ENCODE measurements around the gene BLTP3B. TPM values are rescaled to one million over a fixed set of nuclear protein-coding genes. Genes with fewer than 3 reads are reported as not detected.

BLTP3B gene
- total RNA-seq, 4 donors from 2014 or later: 37.7 to 49.1 (median 43.2) TPM

DNA sequence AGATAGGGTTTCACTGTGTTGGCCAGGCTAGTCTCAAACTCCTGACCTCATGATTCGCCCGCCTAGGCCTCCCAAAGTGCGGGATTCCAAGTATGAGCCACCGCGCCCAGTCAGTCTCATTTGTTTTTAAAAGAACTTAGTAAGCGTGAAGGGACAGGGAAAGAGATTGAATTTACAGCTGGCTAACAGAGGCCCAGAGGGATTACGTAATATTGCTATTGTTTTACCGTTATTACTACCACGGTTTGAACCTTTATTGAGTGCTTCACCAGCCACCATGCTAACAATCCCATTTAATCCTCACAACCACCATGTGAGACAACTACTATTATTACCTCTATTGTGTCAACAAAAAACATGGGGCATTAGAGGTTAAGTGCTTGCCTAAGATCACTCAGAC lies 26.7 kb upstream of the BLTP3B start:
- intact Hi-C loops (cut with DNase I): no loop called here
- Histone ChIP-seq H3K27me3 (no peaks in the 10 kb centered on the region), H3K4me3 (no peak overlapping the region), H3K36me3 (peaks cover 0 to 5% (median 0%) of the 10 kb centered on the region in 4 donors), H3K9me3 (no peaks in the 10 kb centered on the region), H3K27ac (replicated peaks in 1 of 4) (no peak overlapping the region), H3K4me1 (peaks cover 3 to 21% (median 15%) of the 10 kb centered on the region in 4 donors)
- WGBS: 97% methylated on average over 9 of the region's 9 CpGs
- DNase-seq (ENCODE audit: extremely low spot score): no peak
- TF ChIP-seq POLR2AphosphoS5 (IDR thresholded peaks at IDR 0.05): no peak
- no peak for TF ChIP-seq EP300 (IDR thresholded peaks at IDR 0.05)
- TF ChIP-seq, protein P1, sequence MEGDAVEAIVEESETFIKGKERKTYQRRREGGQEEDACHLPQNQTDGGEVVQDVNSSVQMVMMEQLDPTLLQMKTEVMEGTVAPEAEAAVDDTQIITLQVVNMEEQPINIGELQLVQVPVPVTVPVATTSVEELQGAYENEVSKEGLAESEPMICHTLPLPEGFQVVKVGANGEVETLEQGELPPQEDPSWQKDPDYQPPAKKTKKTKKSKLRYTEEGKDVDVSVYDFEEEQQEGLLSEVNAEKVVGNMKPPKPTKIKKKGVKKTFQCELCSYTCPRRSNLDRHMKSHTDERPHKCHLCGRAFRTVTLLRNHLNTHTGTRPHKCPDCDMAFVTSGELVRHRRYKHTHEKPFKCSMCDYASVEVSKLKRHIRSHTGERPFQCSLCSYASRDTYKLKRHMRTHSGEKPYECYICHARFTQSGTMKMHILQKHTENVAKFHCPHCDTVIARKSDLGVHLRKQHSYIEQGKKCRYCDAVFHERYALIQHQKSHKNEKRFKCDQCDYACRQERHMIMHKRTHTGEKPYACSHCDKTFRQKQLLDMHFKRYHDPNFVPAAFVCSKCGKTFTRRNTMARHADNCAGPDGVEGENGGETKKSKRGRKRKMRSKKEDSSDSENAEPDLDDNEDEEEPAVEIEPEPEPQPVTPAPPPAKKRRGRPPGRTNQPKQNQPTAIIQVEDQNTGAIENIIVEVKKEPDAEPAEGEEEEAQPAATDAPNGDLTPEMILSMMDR (IDR thresholded peaks at IDR 0.05): no peak
- TF ChIP-seq POLR2A (IDR thresholded peaks at IDR 0.05; ENCODE audit: low read depth): no peak

DNA sequence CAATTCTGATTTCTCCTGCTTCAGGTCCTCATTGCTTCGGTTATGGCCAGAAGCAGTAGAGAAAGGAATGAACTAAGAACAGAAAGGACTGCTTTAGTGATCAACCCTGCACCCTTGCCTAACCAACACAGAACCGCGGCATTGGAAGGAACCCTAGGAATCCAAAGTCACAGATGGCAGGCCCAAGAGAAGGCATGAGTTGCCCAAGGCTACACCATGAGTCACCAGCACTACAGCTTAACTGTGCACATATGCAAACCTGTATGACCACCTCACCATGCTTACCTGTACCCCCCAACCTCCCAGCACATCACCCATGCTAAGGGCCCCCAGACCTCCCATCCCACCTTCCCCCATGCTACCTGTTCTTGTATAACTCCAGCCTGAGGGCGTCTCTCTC lies 25.9 kb upstream of the BLTP3B start:
- DNase-seq (ENCODE audit: extremely low spot score): no peak
- Histone ChIP-seq H3K4me3 (no peak overlapping the region), H3K27ac (replicated peaks in 1 of 4) (no peak overlapping the region), H3K36me3 (peaks cover 0 to 5% (median 0%) of the 10 kb centered on the region in 4 donors), H3K27me3 (no peaks in the 10 kb centered on the region), H3K4me1 (peaks cover 11 to 29% (median 23%) of the 10 kb centered on the region in 4 donors), H3K9me3 (no peaks in the 10 kb centered on the region)
- intact Hi-C loops (cut with DNase I): no loop called here
- TF ChIP-seq POLR2A (IDR thresholded peaks at IDR 0.05; ENCODE audit: low read depth) (no peak), POLR2AphosphoS5 (IDR thresholded peaks at IDR 0.05) (no peak), EP300 (IDR thresholded peaks at IDR 0.05) (no peak)
- TF ChIP-seq, protein P1 (IDR thresholded peaks at IDR 0.05): no peak
- 96% methylated on average over 3 of the region's 4 CpGs for WGBS

DNA sequence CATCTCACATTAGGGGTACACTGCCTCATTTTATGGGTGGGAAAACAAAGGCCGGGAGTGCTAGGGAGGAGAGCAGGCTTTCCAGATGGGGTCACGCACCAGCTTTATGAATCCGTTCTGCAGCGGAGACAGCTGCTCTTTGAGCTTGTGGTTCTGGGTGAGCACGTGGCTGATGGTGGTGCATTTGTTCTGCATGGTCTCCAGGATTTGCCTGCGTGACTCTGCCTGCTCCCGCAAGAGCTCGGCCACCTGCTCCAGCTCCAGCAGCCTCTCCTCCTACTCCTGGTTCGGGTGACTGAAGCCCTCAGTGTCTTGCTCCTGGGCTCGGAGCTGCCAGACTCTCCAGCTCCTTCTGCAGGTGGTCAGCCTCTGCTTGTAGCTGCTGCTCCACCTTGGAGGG lies 23.6 kb upstream of the BLTP3B start:
- DNase-seq (ENCODE audit: extremely low spot score): no peak
- Histone ChIP-seq H3K27me3 (no peaks in the 10 kb centered on the region), H3K27ac (replicated peaks in 1 of 4) (no peak overlapping the region), H3K4me3 (no peak overlapping the region), H3K9me3 (no peaks in the 10 kb centered on the region), H3K36me3 (no peaks in the 10 kb centered on the region), H3K4me1 (peaks cover 12 to 25% (median 25%) of the 10 kb centered on the region in 4 donors)
- 90% methylated on average over 10 of the region's 10 CpGs for WGBS
- intact Hi-C loops (cut with DNase I): no loop called here
- TF ChIP-seq EP300 (IDR thresholded peaks at IDR 0.05): no peak
- no peak for TF ChIP-seq POLR2A (IDR thresholded peaks at IDR 0.05; ENCODE audit: low read depth)
- TF ChIP-seq, protein P1 (IDR thresholded peaks at IDR 0.05): no peak
- no peak for TF ChIP-seq POLR2AphosphoS5 (IDR thresholded peaks at IDR 0.05)

DNA sequence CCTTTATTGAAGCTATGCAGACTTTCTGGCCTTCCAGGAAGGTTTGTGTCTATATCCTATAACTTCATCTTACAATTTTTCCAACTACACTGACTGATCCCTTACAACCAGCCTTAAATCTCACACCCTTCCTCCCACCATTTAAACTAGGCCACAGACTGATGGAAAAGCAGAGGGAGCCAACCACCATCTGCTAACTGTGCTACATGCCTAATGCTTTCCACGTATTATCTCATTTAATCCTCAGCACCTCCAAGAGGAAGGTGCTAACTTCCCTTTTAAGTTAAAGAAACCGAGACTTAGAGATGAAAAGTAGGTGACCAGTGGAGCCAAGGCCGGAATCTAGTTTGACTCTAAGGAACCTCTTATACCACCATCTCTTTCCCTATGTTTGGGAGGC lies 22.7 kb upstream of the BLTP3B start:
- Histone ChIP-seq H3K4me3 (no peak overlapping the region), H3K36me3 (no peaks in the 10 kb centered on the region), H3K27ac (replicated peaks in 1 of 4) (no peak overlapping the region), H3K27me3 (no peaks in the 10 kb centered on the region), H3K9me3 (no peaks in the 10 kb centered on the region), H3K4me1 (peaks cover 12 to 17% (median 16%) of the 10 kb centered on the region in 4 donors)
- no peak for DNase-seq (ENCODE audit: extremely low spot score)
- TF ChIP-seq, protein P1 (IDR thresholded peaks at IDR 0.05): no peak
- no peak for TF ChIP-seq POLR2A (IDR thresholded peaks at IDR 0.05; ENCODE audit: low read depth)
- TF ChIP-seq EP300 (IDR thresholded peaks at IDR 0.05): no peak
- no peak for TF ChIP-seq POLR2AphosphoS5 (IDR thresholded peaks at IDR 0.05)
- intact Hi-C loops (cut with DNase I): no loop called here
- WGBS: 97% methylated on average over 3 of the region's 3 CpGs

DNA sequence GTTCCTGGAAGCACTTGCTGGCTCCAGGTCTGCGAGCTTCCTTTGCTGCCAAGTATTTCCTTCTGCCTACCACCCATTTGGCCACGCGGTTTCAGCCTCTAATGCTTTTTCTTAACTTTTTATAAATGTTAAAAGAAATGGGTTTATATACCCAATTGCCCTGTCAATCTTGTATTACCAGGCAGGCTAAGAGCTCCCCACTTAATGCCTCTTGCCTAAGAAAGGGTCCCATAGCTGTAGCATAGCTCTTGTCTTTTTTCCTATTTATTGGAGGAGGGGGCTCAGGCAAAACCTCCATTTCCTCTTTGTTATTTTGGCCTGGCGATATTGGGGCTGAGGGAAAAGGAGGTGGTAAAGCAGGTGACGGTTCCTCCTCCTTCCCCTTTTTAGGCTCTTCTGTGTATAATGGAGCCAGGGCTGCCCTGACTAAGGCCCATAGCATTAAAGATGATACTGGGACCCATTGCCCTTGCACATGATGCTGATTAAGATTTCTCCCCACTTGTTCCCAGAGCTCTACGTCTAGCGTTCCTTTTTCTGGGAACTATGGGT lies 21.6 kb upstream of the BLTP3B start:
- H3K4me1 ChIP-seq: peaks cover 12 to 14% (median 13%) of the 10 kb centered on the region in 4 donors
- peak overlapping the region in 1 of 4 donors; percentile 30 for H3K27ac ChIP-seq (replicated peaks in 1 of 4)
- TF ChIP-seq, protein P1 (IDR thresholded peaks at IDR 0.05): no peak
- no peak for TF ChIP-seq POLR2A (IDR thresholded peaks at IDR 0.05; ENCODE audit: low read depth)
- no peak for TF ChIP-seq POLR2AphosphoS5 (IDR thresholded peaks at IDR 0.05)
- no peak for TF ChIP-seq EP300 (IDR thresholded peaks at IDR 0.05)
- H3K27me3 ChIP-seq: no peaks in the 10 kb centered on the region
- no peaks in the 10 kb centered on the region for H3K36me3 ChIP-seq
- DNase-seq (ENCODE audit: extremely low spot score): no peak
- intact Hi-C loops (cut with DNase I): no loop called here
- H3K4me3 ChIP-seq: peak overlapping the region; percentile 32 to 48 (median 32)
- 43% methylated on average over 7 of the region's 7 CpGs for WGBS
- H3K9me3 ChIP-seq: no peaks in the 10 kb centered on the region
